ENCODE data around the gene TENT4A.
A peak's percentile ranks its signal among the peaks of the same experiment; 100 is the strongest.
"Not testable (repeated sequence)": the region's sequence is repeated elsewhere in the genome, so short reads cannot be mapped to it uniquely, and the experiment has no call there.

The TENT4A gene

DNA sequence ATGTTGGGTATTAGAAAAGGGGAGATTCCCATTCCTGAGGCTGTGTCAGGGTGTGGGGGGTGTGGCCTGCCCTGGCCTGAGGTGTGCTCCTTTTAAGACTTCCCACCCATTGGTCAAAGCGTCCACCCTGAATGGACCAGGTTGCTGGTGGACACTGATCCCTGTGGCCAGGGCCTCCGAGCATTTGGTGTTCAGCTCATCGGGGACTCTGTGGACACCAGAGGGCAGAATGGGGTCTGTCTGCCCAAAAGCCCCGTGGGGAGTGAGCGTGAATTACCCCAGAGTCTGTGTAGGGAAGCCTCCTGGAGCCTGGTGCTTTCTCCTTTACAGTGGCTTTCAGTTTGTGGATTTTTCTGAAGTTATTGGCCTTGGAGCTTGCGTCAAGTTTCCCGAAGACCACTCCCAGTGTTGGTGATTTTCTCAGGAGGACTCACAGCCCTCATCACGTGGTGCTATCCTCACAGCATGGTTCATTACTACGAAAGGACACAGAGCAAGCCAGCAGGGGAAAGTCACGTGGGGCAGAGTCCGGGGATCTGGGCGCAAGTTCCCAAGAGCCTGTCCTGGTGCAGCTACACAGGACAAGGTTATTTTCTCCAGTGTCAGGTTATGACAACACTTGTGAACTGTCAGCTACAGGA lies 55.5 kb downstream of the TENT4A start:
- no peak for DNase-seq (ENCODE audit: low spot score)

- DNase-seq (ENCODE audit: low spot score) = no peak
These were observed 57.8 kb downstream of the TENT4A start for GRCh38 chr5:6770826-6771607.

DNA sequence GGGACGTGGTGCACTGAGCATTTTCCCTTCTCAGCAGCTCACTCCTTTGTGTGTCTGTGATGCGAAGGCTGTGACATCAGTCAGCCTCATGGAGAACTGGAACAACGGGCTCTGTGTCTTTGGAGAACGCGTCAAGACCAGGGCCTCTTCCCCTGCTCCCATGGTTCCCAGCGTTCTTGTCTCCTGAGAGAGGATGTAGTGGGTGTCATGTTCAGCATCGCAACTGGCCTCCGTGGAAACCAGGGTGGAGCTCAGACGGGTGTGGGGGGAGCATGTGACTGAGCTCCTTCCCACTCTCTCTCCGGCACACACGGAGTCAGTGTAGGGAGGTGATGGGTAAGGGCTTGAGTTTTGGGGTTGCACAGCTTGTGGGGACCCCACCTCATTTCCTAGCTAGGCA lies 59.7 kb downstream of the TENT4A start:
- DNase-seq (ENCODE audit: low spot score) = peak; percentile 20

- DNase-seq (ENCODE audit: low spot score) = no peak
These were observed 60.3 kb downstream of the TENT4A start for GRCh38 chr5:6773342-6774035.

DNA sequence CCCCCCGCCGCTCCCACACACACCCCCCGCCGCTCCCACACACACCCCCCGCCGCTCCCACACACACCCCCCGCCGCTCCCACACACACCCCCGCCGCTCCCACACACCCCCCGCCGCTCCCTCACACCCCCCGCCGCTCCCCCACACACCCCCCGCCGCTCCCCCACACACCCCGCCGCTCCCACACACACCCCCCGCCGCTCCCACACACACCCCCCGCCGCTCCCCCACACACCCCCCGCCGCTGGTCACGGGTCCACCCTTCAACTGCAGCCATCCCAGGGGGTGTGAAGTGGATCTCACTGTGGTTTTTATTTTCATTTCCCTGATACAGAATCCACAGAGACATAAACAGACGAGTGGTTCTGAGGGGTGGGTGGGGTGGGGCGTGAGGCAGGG lies 61.0 kb downstream of the TENT4A start:
- not testable (repeated sequence) for DNase-seq (ENCODE audit: low spot score)

DNA sequence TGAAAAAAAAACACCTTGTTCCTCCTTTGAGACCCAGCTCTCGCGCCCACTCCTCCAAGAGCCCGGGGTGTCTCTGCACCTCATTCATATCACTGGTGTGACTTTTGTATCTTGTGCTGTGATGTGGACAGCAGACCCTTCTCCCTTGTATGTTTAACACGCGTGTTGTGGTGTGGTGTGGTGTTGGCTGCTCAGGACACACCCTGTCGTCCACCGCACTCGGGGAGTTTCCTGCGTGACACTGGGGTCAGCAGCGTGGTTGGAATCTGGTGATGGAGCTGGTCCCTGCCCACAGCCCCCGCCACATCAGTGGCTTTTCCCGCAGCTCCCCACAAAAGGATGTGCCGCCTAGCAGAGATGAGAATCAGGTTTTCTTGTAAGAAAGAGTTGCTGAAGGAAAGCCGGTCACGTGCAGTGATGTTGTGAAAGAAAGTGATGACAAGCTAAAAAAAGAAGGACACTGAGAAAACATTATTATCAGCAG lies 61.5 kb downstream of the TENT4A start:
- no peak for DNase-seq (ENCODE audit: low spot score)

DNA sequence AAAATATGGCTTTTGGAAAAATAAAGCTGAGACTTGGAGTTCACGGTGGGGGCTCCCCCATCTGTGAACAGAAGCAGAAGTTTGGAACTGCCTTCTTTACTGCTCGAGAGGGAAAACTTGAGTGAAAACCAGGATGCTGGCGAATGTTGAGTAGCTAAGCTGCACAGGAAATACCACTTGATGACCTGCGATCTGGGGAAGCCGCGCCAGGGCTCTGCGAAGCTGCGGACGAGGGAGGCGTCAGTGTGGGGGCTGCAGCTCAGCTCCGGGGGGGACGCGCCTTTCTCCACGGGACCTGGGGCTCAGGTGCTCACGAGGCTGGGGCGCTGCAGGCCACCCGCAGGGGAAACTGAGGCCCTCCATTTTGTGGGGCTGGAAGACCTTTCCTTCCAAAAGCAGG lies 62.3 kb downstream of the TENT4A start:
- no peak for DNase-seq (ENCODE audit: low spot score)

DNA sequence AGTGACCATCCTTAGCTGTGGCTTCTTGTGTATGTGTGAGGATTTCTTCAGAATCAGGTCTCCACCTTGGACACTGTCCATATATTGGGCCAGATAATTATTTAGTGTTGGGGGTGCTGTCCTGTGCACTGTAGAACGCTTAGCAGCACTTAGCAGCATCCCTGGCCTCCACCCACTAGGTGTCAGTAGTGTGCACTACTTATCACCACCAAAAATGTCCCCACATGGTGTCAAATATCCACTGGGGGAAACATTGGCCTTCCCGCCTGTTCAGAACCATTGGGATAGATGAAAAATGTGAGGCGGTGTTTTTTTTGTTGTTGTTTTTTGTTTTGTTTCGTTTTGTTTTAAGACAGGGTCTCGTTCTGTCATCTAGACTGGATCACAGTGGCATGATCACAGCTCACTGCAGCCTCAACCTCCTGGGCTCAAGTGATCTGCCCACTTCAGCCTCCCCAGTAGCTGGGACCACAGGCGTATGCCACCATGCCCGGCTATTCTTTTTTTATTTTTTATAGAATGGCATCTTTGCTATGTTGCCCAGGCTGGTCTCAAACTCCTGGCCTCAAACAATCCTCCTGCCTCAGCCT lies 67.7 kb downstream of the TENT4A start:
- peak; percentile 25 for DNase-seq (ENCODE audit: low spot score)

DNA sequence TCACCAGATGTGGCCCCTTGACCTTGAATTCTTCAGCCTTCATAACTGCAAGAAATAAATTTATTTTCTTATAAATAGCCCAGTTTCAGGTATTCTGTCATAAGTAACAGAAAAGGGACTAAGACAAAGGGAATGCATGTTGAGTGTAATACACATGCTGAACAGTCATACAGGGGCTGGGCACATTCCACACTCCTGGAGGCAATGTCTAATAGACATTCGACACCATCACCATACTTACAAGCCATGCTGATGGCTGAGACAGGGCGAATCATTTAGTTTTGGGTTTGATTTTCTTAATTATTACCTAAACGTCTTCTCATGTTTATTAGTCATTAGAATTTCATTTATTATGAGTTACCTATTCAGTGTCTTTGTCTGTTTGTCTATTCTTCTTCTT lies 68.5 kb downstream of the TENT4A start:
- DNase-seq (ENCODE audit: low spot score) = no peak

DNA sequence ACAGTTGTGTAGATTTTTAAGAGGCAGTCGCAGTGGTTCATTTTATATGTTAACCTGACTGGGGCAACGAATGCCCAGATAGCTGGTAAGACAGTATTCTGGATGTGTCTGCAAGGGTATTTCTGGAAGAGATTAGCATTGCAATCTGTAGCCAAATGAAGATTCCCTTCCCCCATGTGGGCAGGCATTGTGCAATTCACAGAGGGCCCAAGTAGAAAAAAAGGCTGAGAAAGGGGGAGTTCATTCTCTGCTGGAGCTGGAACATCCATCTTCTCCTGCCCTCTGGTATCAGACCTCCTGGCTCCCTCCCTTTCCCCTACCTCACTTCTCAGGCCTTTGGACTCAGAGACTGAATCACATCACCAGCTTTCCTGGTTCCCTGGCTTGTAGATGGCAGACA lies 70.6 kb downstream of the TENT4A start:
- DNase-seq (ENCODE audit: low spot score) = no peak

GRCh38 chr5:6784481-6784880 lies 71.2 kb downstream of the TENT4A start:
- no peak for DNase-seq (ENCODE audit: low spot score)

DNA sequence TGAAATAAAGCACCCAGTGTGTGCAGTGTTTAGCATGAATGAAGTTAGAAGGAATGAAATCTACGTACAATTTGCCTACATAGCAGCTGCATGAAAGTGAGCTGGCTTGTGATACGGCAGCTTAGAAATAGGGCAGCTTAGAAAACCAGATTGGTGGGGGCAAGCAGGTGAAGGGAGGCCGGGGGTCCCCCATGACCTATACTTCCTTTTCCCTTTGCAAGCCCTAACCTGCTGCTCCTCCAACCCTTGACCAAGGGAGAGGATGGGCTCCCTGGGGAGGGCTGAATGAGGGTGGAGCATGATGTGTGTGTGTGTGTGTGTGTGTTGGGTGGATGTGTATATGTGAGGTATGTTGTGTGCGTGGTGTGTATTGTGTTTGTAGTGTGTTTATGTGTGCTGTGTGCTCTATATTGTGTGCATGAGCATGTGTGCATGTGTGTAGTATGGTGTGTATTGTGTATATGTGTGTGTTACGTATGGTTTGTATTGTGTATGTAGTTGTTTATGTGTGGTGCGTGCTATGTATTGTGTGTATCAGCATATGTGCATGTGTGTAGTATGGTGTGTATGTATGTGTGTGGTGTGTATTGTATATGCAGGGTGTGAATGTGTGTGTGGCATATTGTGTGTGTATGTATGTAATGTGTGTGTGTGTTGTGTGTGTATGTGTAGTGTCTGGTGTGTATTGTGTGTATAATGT lies 72.1 kb downstream of the TENT4A start:
- DNase-seq (ENCODE audit: low spot score) = no peak

GRCh38 chr5:6785861-6786180 lies 72.6 kb downstream of the TENT4A start:
- no peak for DNase-seq (ENCODE audit: low spot score)

DNA sequence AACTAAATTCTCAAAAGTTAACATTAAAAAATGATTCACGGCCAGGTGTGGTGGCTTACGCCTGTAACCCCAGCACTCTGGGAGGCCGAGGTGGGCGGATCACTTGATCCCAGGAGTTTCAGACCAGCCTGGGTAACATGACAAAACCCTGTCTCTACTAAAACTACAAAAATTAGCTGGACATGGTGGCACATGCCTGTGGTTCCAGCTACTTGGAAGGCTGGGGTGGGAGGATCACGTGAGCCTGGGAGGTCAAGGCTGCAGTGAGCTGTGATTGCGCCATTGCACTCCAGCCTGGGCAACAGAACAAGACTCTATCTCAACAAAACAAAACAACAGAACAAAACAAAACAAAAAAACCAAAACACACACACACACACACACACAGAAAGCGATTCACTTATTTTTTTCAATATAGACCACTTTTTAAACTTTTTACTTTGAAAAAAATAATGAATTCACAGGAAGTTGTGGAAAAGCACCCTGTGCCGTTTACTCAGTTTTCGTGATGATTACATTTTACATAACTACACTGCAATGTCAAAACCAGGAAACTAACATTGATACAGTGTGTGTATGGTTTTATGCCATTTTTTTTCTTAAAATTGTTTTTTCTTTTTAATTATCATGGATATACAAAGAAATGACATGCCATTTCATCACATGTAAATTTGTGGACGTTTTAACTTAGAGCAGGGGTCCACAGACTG lies 73.7 kb downstream of the TENT4A start:
- DNase-seq (ENCODE audit: low spot score) = no peak

DNA sequence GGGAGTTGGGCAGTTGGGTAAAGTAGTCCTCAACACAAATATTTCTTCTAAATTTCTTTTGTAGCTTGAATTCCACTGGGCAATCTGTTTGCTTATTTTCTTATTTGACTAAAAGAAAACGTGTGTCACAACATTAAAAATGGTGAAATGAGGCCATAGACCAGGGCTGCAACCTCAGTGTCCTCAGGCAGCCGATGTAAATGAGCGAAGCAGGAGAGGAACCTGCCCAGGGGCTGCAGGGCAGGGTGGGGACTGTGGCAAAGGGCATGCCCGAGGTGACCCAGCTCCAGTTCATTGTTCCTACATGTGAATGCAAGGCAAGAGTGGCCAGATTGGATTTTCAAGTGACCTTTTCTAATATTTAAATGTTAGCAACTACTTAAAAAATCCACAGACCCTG lies 74.7 kb downstream of the TENT4A start:
- no peak for DNase-seq (ENCODE audit: low spot score)

DNA sequence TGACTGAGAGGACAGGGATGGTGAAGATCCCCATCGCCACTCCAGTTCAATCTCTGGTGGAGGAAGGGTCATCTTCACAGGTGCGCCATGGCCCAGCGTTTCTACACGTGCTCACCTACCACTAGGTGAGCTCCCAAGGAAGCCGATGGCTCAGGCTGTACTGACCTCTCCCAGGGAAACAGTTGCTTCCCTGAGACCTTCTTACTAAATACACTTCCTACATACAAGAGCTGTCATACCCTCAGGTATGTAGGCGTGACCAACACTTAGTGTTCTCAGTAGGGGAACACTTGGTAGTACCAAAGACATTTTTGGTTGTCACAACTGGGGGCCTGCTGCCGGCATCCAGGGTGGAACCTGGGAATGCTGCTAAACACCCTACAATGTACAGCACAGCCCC lies 75.2 kb downstream of the TENT4A start:
- DNase-seq (ENCODE audit: low spot score) = no peak

DNA sequence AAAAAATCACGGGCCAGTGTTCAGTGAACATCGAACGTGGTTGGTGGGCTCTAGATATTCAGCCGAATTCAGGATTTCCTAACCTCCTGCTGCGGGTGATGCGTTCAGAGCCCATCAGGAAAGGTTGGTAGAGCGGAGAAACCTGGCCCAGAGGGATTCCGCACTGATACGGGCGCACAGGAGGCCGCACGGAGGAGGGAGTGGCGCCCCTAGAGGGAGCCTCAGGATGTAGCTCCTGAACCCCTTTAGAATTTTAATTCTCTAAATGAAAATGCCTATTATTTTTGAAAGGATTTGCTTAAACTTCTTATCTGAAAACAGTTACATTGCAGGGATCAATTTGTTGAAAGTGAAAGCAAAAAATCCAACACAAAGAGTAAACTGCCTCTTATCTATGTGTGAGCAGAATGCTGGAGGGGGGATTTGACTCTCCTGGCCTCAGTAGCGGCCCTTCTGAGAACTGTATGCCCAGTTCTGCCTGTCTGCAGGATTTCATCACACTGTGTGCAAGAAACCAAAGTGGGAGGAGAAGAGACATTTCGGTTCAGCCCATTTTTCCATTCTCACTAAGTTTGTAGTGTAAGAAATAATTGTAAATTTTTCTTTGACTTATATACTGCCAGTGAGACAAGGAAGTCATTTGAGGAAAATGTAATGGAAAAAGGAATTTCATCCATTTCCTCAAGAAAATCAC lies 75.9 kb downstream of the TENT4A start:
- DNase-seq (ENCODE audit: low spot score) = no peak

- no peak for DNase-seq (ENCODE audit: low spot score)
These were observed 77.2 kb downstream of the TENT4A start for GRCh38 chr5:6790346-6790865.

DNA sequence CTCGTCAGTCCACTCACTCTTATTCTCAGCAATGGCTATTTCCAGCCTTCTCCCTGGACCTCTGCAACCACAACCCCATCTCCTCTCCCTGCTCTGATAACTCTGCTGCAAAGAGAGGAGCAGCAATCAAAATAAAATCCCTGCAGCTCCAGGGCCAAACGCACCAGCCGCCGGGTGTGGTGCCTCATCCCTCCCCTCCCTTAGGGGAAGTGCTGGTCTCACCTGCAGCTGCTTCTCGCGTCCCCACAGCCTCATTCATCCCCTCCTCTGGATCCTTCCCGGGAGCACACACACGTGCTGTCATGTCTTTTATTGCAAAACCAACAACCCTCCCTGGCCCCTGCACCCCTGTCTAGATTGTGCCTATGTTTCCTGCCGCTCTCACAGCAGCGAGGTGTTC lies 77.8 kb downstream of the TENT4A start:
- no peak for DNase-seq (ENCODE audit: low spot score)

- DNase-seq (ENCODE audit: low spot score) = no peak
These were observed 79.1 kb downstream of the TENT4A start for GRCh38 chr5:6792376-6792775.
